Hematopoietic multipotent progenitor cell treated with erythropoietin and hydrocortisone succinate and interleukin-3 and kit ligand, for 17 days (in vitro differentiated cells): ENCODE measurements around the gene CACNA2D4.

Source experiments
- DNase-seq: peaks from one replicate; pipeline ENCODE4 v3.0.0-alpha.2; 2015; ENCODE audit warnings: low spot score

The CACNA2D4 gene

GRCh38 chr12:1870998-1871917 is 47.2 kb downstream of the CACNA2D4 start:
- no peak for DNase-seq

- DNase-seq: no peak
Measured at GRCh38 chr12:1870086-1870485, 48.4 kb downstream of the CACNA2D4 start.

DNA sequence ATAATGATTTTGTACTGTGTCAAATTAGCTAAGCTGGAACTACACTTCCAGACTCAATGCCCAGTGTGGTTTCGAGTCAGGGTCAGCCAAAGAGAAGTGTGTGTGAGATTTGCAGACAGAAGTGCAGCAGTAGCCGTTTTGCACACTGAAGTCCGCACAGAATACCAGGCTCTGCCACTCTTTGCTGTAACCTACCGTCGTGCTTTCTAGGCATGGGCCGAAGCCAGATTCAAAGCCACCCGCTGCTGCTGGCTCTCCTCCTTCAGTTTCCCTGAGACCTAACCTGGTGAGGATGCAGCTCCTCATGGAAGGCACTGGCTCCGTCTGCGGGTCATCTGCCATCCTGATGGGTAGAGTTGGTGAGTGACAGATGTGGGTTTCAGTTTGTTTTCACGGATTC is 49.3 kb downstream of the CACNA2D4 start:
- no peak for DNase-seq

DNA sequence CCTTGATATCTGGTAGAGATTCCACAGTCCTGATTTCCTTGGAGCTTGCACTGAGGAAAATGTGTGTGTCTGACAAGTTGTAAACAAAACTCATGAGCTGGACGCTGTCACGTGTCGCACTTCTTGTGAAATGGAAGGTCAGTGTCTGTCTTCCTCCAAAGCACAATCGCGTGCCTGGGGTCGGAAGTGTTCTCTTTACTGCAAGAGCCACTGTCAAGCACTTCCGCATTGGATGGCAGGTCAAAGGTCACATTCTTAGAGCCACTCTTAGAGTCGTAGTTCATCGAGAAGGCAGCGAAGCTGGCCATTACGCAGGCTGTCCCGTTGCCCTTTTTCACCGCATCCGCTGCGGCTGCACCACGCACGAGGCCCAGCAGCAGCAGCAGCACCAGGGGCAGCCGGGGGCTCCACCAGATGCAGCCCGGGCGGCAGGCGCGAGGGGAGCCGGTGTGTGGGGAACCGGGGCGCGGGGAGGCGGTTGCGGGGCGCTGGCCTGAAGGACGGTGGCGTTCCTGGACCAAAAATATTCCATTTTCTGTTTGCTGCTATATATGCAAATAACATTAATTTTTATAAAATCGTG is 53.1 kb downstream of the CACNA2D4 start:
- DNase-seq: no peak

DNA sequence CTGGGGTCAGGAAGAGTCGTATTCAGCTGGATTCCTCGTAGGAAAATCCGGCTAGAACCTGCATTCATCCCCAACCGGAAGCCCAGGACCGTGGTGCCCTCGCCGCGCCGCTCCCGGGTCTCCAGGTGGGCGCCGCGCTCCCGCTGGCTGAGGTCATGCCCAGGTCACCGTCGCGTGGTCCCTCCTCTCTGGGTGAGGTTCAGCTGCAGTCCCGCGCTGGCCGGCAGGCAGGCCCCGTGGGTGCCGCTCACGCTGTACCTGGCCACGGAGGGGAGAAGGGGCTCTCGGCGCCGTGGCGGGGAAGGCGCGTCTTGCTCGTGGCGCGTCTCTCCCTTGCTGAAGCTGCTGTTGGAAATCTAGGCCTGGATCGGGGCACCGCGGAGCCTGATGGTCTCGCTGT is 53.6 kb downstream of the CACNA2D4 start:
- no peak for DNase-seq

GRCh38 chr12:1864456-1864855 is 54.0 kb downstream of the CACNA2D4 start:
- no peak for DNase-seq

DNA sequence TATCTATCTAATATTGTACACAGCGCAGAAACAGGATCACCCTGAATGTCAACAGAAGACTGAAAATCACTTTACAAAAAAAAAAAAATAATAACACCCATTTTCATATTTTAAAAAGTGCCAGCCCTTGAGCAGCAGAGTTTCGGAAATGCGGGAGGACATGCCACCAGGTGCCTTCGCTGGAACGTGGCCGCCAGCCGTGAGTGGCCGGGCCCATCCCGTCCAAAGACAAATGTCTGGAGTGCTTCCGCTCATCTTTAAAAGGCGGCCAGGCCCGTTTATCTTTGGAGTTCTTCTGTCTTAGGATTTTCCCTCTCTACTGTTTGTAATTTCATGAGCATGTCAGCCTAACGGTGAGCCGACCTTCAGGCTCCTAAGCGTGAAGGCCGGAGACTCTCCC is 54.6 kb downstream of the CACNA2D4 start:
- DNase-seq: no peak

DNA sequence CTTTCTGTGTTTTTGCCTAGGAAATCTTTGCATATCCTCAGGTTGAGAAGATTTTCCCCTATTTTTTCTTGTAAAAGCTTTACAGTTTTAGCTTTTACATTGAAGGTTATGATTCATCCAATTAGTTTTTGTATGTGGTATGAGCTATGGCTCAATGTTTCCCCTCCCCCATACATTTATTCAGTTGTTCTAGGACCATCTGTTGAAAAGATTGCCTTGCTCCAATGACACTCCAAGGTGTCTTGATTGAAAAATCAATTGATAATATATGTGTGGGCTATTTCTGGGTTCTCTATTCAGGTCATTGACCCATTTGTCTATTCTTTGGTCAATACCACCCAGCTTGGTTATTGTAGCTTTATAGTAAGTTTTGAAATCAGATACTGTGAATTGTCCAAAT is 55.5 kb downstream of the CACNA2D4 start:
- DNase-seq: no peak

DNA sequence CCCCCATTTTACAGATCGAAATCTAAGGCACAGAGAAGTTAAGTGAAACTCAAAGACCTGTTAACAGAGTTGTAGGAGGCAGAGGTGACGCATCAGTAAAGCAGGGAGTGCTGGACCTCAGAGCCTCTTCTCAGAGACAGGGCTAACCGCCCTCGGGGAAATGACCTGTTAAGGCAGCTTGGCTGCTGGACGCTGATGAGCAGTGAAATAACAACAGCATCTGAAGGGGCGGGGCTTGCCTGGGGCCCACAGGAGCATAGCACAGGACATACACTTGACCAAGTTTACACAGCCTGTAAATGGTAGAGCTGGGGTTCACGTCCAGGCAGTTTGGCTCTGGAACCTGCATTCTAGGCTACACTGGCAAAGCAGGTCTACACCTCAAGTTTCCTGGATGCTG is 58.8 kb downstream of the CACNA2D4 start:
- DNase-seq: no peak

DNA sequence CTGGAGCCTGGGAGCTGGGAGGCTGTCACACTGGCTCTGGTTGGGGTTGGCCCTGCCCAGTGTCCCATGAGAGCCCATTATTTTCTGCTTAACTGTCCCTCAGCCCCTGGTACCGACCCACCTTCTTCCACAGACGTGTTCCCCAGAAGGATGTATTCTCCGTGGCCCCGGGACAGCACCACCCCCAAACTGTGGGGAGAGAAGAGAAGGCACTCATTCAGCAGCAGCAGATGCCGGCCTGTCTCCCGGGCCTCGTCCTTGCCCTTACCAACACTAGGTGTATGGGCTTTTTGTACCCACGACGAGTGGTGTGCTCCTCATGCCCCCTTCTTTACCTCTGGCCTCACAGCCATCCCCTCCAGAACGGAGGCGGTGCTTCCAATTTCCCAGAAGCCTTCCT is 60.0 kb downstream of the CACNA2D4 start:
- no peak for DNase-seq

DNA sequence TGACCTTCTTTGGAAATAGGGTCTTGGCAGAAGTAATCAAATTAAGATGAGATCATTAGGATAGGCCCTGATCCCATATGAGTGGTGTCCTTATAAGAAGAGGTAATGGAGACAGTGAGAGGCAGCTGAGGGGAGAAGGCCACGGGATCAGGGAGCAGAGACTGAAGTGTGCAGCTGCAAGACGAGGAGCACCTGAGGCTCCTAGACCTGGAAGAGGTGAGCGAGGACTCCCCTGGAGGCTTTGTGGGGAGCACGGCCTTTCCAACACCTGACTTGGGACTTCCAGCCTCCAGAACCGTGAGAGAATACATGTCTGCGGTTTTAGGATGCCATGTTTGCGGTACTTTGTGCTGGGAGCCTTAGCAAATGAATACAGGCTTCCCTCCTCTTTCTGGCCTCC is 60.6 kb downstream of the CACNA2D4 start:
- DNase-seq: no peak

- DNase-seq: no peak
Measured at GRCh38 chr12:1857086-1857485, 61.4 kb downstream of the CACNA2D4 start.

DNA sequence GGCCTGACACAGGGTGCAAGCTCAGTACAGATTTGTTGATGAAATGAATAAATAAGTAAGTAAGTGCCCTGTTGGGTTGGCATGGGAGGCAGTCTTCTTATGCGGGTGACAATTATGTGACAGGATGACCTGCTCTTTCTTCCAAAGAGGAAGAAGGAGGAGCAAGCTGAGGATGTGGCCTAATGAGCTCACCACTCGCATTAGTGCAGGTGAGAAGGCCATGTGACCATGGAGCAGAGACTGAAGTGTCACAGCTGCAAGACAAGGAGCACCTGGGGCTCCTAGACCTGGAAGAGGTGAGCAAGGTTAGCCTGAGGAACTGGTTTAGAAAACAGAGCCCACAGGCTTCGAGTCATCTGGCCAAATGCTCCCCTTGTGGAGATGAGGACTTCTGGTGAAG is 63.2 kb downstream of the CACNA2D4 start:
- DNase-seq: no peak

- DNase-seq: no peak
Measured at GRCh38 chr12:1853716-1854115, 64.7 kb downstream of the CACNA2D4 start.

DNA sequence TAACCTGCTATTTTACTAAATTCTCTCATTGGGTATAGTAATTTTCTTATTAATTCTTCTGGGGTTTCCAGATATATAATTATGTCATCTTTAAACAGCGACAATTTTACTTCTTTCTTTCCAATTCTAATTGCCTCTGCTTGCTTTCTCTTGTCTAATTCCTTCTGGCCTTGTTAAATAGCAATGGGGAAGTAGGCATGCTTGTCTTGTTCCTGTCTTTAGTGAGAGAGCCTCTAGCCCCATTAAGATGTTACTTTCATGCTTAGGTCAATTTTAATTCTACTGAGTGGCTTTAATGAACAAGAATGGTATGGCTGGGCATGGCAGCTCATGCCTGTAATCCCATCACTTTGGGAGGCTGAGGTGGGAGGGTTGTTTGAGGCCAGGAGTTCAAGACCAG is 66.4 kb downstream of the CACNA2D4 start:
- no peak for DNase-seq

DNA sequence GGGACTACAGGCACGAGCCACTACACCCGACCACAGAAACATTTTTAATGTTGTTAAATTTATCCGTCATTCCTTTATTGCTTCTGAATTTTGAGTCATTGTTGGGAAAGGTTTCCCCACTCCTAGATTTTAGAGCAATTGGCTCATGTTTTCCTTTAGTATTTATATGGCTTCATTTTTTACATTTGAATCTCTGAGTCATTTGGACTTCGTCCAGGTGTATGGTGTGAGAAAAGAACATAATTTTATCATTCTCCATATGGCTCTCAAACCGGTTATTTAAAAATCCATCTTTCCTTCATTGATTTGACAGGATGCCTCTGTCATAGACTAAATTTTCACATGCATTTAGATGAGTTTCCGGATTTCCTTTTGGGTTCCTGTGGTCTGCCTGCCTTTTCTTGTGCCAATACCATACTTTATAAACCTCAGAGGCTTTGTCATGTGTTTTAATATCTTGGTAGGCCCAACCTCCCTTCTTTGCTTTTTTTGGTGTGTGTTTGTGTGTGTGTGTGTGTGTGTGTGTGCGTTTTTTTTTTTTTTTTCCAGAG is 67.2 kb downstream of the CACNA2D4 start:
- DNase-seq: no peak

DNA sequence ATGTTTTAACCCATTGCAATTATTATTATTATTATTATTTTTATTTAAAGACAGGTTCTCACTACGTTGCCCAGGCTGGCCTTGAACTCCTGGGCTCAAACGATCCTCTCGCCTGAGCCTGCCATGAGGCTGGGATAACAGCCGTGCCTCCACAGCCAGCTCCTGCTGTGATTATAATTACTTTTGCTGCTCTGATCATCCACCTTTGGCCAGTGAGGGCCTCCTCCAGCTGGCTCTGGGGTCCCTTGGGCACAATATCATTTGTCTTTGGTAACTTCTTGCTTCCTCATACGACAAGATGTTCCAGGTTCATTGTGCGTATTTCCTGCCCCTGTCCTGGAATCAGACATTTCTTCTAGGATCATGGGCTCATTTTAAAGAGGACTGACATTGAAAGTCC is 69.7 kb downstream of the CACNA2D4 start:
- no peak for DNase-seq

DNA sequence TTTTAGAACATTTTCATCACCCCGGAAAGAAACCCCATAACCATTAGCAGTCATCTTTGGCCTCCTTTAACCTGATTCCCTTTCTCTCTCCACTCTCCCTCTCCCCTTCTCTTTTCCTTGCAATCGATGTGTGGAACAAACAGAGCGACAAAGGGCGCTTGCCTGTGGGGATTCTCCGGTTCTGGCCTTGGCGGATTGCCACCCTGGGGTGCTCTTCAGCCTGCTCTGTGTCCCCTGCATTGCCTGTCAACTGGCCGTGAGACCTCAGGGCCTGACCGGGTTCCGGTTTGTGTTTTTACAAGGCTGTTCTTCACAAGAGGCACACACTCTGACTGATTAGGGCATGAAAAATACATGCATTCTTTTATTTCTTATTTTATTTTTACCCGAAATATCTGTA is 70.3 kb downstream of the CACNA2D4 start:
- DNase-seq: no peak

DNA sequence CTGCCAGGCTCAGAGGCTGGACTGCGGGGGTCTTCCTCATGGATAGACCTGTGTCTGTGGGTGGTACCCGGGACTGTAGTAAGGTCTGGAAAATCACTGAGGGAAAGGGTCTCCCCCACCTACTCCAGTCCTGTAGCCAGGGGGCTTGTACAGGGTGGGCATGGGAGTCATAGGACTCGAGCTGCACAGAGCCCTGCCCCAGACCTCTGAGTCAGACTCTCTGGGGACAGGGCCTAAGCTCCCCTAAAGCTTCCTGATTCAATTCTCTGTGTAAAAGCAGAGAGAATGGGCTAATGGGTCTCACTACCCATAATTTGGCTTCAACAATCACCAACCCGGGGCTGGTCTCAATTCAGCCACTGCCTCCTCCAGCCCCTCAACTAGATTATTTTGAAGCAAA is 71.0 kb downstream of the CACNA2D4 start:
- no peak for DNase-seq

DNA sequence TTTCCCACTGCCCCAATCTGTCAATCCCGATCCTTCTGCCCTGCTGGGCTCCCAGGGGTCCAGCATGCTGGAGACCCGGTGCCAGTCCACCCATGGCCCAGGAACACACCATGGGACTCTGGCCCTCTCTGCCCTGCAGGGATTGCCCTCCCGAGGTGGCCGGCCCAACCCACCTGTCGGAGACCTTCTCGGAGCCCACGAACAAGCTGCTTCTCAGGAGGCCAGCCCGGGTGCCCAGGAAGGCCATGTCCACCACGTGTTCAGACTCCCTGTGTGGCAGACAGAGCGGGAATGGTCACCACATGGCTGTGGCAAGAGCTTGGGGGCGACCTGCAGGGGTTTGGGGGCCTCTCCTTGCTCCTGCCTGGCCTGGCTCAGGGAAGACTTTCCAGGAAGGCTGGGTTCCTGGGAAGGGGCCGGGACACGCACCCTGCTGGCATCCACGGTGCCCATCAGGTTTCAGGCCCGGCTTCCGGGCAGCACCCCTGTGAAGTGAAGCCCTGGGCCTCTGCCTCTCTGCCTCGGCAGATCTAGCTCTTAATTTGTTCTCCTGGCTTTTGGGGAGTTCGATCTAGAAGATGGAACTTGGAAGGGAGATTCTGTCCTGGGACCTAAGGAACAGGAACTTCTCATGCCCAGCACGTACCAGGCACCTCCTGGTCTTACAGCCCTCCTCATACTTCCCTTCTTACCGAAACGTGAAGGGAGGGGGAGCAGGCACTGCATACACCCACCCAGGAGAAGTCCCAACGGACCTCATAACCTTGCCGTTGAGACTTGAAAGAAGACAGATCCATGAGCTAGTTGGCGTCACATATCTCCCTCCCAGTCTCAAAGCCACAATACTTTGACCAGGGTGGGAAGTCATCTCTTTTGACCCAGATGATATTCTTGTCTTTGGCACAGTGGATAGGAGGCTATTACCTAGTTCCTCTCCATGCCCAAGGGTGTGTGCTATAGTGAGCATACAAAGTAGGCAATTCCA is 71.7 kb downstream of the CACNA2D4 start:
- no peak for DNase-seq

DNA sequence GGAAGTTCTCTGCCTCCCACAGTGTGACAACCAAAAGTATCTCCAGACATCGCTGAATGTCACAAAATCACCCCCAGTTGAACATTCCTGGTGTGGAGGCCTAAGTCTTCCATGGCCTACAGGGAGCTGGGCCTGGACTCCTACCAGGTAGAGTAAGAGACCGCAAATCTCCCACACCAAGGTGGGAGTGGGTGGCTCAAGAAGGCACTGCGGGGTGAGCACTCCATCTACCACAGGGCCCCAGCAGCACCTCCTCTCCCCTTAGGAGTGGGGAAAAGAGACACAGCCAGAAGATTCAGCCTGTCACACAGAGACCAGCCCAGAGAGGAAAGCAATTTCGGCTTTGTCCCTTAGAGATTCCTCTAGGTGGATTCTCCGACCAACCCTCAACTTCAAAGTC is 72.6 kb downstream of the CACNA2D4 start:
- DNase-seq: no peak

- no peak for DNase-seq
Measured at GRCh38 chr12:1845427-1845826, 73.0 kb downstream of the CACNA2D4 start.
